Sigmoid colon (tissue), 4 donors: ENCODE data around the gene ZNF30.

Experiments
- CTCF ChIP-seq, 4 experiments: fragments of 450-650 bp in 3 of 4; fragments of 200-600 bp in 1 of 4; IDR thresholded peaks; one replicate each; pipeline ENCODE4 v1.5.1; 2016 to 2019; ENCODE audit warnings: antibody characterized with exemption in 4 of 4, mild to moderate bottlenecking in 3 of 4, moderate library complexity in 2 of 4
- POLR2AphosphoS5 ChIP-seq, 4 donors: sonication (generic); formaldehyde crosslinking; IDR thresholded peaks; one replicate each; pipeline ENCODE4 v1.6.1; 2017; ENCODE audit warnings: antibody characterized with exemption in 4 of 4

DNA sequence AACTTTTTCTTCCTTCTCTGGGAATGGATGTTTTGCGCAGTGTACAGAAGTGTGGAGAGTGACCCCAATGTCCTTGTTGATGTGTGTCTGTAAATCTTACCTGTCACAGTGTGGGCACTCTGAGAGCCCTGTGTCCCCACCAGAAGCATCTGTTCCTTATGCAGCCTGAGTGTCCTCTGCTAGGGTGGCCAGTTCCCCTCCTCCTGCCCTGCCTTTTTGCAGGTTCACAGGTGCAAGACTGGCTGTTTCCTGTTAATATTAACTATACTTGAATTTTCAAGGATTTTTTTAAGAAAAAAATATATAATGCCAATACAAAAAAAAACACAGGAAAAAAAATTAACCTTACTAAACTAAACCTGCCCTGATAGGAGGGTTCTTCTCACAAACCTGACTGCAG is 61.4 kb downstream of the ZNF30 start:
- no peak for TF ChIP-seq CTCF (IDR thresholded peaks at IDR 0.05)
- TF ChIP-seq POLR2AphosphoS5 (IDR thresholded peaks at IDR 0.05) = no peak
